ENCODE measurements around the gene TOR4A.

GRCh38 chr9:137266585-137267453, 10.7 kb upstream of the TOR4A start:
- TF ChIP-seq CTCF (conservative IDR thresholded peaks at IDR 0.05; ENCODE audit: low read length) (no peak), EZH2phosphoT487 (IDR thresholded peaks at IDR 0.05; ENCODE audit: borderline replicate concordance, low read depth, low read length) (no peak)
